ENCODE data around the gene DGCR6L.
"Not testable (repeated sequence)": the region's sequence is repeated elsewhere in the genome, so short reads cannot be mapped to it uniquely, and the experiment has no call there.

DNA sequence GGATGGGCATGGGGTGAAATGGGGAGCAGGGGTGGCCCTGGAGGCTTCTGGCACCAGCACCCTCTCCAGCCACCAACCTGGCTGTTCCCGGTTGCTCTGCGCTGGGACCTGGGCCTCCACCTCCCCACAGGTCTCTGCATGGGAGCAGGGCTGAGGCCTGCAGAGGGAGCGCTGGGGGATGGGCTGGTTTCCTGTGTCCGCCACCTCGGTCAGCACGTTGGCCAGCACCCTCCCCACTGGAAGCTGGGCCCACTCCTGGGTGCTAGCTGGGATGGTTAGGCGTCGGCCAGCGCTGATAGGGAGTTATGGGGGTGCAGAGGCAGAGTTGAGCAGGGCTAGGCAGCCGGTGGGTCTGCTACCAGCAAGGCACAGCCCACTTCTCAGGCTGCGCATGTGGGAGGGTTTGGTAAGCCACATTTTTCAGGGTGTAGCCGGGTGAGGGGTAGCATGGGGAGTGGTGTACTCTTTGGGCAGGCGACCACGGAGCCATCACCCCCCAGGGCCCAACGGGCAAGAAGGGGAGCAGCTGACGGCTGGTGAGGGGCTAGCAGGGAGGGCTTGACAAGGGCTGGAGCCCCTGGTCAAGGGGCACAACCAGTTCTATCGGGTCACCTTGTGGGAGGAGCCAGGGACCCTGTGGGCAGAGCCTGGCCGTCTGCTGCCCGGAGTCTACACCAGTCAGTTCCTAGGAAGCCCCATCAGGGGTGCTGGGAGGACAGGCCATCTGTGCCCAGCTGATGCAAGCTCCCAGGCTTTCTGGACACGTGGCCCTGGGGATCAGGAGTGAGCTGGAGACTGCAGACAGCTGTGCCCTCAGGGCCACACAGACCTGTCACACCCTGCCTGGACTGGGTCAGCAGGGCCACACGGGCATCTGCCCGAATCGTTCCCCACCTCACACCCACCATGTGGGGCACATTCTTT, 49.4 kb downstream of the DGCR6L start:
- not testable (repeated sequence) for TF ChIP-seq EZH2 (IDR thresholded peaks at IDR 0.05; ENCODE audit: insufficient read depth, low read length)
- TF ChIP-seq, protein P1, sequence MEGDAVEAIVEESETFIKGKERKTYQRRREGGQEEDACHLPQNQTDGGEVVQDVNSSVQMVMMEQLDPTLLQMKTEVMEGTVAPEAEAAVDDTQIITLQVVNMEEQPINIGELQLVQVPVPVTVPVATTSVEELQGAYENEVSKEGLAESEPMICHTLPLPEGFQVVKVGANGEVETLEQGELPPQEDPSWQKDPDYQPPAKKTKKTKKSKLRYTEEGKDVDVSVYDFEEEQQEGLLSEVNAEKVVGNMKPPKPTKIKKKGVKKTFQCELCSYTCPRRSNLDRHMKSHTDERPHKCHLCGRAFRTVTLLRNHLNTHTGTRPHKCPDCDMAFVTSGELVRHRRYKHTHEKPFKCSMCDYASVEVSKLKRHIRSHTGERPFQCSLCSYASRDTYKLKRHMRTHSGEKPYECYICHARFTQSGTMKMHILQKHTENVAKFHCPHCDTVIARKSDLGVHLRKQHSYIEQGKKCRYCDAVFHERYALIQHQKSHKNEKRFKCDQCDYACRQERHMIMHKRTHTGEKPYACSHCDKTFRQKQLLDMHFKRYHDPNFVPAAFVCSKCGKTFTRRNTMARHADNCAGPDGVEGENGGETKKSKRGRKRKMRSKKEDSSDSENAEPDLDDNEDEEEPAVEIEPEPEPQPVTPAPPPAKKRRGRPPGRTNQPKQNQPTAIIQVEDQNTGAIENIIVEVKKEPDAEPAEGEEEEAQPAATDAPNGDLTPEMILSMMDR (IDR thresholded peaks at IDR 0.05; ENCODE audit: insufficient read depth, low read depth, low read length): not testable (repeated sequence)

All from astrocyte (in vitro differentiated cells and primary cell).